A673 (cell line): ENCODE data around the gene ZC3HAV1.

Experiments
- CTCF ChIP-seq: fragments of 300-800, 200-600 bp; sonication (generic); conservative IDR thresholded peaks from 2 replicates; pipeline ENCODE4 v1.5.1; 2017; ENCODE audit warnings: low read depth, mild to moderate bottlenecking, antibody characterized with exemption, low read length, moderate library complexity, mixed read lengths
- EZH2 ChIP-seq: fragments of 200-600 bp; sonication (generic); IDR thresholded peaks from 2 replicates; pipeline ENCODE4 v1.6.1; 2017; ENCODE audit warnings: borderline replicate concordance, low read depth, mild to moderate bottlenecking, mixed read lengths, antibody characterized with exemption, low read length; ENCODE audit not compliant: poor library complexity, severe bottlenecking

- TF ChIP-seq CTCF (no peak), EZH2 (no peak)
These were observed 14.3 kb downstream of the ZC3HAV1 start for GRCh38 chr7:139095194-139095659.
